NCI-H510A (cell line): ENCODE measurements around the gene DAPK1.
"Not testable (repeated sequence)": the region's sequence is repeated elsewhere in the genome, so short reads cannot be mapped to it uniquely, and the experiment has no call there.

Experiments
- DNase-seq: peaks from one replicate; lab custom pipeline; 2025; lab: John Stamatoyannopoulos, UW

Gene DAPK1

GRCh38 chr9:87543251-87543650, 45.6 kb downstream of the DAPK1 start:
- DNase-seq: no peak

DNA sequence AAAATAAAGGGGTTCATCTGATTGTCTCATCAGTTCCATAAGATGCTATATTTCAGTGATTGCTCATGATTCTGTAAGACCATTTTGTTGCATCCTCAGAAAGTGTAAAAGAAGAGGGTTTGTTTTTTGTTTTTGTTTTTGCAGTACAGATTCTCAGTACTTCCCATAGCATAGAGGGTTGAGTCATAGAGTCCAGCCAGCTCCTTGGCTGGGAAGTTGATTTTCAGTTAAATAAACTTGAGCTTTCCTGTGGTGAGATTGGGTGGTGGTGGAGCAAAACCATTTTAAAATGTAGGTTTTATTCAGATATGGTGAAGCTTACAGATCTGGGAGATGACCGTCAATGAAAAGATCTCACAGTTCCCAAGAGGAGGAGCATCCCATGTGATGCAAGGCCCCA, 48.2 kb downstream of the DAPK1 start:
- no peak for DNase-seq

GRCh38 chr9:87546704-87547103, 49.0 kb downstream of the DAPK1 start:
- no peak for DNase-seq

GRCh38 chr9:87547671-87548081, 50.0 kb downstream of the DAPK1 start:
- DNase-seq: no peak

DNA sequence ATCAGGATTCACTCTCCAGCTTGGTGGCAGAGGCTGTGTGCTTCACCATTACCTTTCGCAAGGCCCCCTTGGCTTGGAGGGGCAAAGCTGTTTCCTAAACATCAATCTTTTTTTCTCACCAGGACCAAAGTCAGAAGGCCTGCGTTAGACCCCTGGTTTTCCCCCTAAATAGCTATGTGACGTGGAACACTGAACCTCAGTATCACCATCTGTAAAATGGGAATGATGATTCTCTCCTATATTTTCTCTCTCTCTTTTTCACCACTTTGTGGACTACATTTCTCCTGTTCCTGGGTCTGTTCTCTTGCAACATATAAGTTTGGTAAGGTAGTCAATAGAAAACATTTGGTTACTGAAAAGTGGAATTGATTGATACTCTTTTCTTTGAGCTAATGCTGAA, 50.5 kb downstream of the DAPK1 start:
- no peak for DNase-seq

- DNase-seq: not testable (repeated sequence)
Observed at GRCh38 chr9:87549088-87549487, 51.4 kb downstream of the DAPK1 start.

- DNase-seq: no peak
Observed at GRCh38 chr9:87549791-87550190, 52.1 kb downstream of the DAPK1 start.

DNA sequence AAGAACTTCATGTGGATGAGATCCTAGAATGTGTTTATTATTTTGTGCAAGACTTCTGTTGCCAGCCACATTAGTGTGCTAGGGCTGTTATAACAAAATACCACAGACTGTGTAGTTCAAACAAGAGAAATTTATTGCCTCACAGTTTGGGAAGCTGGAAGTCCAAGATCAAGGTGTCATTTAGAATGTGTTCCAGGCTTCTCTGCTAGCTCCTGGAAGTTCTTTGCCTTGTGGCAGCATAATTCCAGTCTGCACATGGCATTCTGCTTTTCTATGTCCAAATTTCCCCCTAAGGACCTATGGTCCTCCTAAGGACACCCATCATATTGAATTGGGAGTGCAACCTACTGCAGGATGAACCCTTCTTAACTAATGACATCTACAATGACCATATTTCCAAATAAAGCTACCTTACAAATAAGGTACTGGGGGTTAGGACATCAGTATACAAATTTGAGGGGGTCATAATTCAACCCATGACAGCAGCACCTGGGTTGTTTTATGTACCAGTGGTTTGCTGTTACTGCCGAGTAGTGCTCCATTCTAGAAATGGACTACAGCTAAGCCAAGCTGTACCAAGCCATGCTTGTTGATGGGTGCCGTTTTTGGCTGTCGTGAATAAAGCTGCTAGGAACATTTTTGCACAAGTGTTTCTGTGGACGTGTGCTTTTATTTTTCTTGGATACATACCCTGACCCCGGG, 52.7 kb downstream of the DAPK1 start:
- no peak for DNase-seq

DNA sequence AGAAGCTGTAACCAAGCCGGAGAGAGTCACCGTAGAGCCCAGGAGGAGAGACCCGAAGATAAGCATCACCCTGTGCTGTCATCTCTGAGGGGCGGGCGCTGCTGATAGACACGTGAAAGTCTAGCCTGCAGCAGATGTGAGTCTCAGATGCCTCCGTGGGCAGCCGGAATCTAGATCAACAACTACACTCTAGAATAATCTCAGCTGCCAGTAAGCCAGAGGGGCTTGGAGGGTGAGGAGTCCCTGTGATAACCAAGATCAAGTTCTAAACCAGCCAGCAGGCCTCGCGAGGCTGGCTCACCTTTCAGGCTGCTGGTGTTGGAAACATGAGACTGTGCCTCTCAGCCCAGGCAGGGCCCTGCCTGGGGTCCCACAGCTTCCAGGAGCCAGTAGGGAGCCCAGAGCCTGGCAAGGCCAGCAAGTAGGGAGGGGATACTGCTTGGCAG, 54.1 kb downstream of the DAPK1 start:
- DNase-seq: no peak

- DNase-seq: no peak
Observed at GRCh38 chr9:87554171-87554910, 56.7 kb downstream of the DAPK1 start.

- no peak for DNase-seq
Observed at GRCh38 chr9:87554976-87555375, 57.3 kb downstream of the DAPK1 start.

- DNase-seq: no peak
Observed at GRCh38 chr9:87556039-87556438, 58.4 kb downstream of the DAPK1 start.

GRCh38 chr9:87556821-87557220, 59.2 kb downstream of the DAPK1 start:
- DNase-seq: no peak

GRCh38 chr9:87557996-87558395, 60.3 kb downstream of the DAPK1 start:
- DNase-seq: no peak

DNA sequence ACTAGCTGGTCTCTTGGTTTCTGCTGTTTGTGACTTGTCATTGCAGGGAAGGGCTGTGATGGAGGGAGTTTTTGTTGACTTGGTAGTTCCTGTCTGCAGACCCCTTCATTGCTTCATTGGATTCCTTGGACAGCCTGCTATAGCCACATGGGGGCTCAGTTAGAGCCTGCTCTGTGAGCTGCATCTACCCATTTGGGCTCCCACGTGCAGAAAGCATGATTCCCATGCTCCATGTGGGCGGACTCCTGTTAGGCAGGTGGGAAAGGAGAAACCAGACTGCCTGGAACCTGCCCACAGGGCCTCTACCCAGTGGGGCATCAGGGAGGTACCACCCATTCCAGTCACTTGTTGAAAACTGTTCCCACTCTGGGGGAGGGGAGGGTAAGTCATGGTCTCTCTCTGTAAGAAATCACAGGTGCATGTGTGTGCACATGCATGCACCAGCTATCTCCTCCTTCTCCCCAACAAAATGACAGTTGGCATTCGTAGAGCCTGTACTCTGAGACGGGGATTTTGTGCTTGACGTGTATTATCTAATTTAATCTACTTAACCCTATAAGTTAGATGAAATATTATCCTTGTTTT, 61.0 kb downstream of the DAPK1 start:
- no peak for DNase-seq

- DNase-seq: no peak
Observed at GRCh38 chr9:87562062-87562461, 64.4 kb downstream of the DAPK1 start.

- no peak for DNase-seq
Observed at GRCh38 chr9:87562530-87563170, 65.0 kb downstream of the DAPK1 start.

- no peak for DNase-seq
Observed at GRCh38 chr9:87564111-87564510, 66.4 kb downstream of the DAPK1 start.

- DNase-seq: no peak
Observed at GRCh38 chr9:87564791-87565241, 67.1 kb downstream of the DAPK1 start.

- no peak for DNase-seq
Observed at GRCh38 chr9:87567001-87567400, 69.3 kb downstream of the DAPK1 start.

DNA sequence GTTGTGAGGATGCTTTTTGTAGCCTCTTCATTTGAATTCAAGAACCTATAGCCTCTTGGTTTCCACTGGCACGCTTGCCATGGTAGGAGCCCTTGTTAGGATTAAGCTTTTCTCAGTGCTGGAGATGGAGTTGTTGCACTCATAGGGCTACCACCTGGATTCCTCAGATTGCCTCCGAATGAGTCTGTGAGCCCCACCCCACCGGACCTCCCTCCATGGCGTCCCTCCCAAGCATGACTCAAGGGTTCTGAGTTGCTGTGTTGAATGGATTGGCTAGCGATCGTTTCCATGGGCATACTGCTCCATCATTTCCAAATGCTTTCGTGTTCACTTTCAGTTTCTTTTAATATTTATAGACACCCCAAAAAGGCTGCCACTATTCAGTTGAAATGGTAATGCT, 69.9 kb downstream of the DAPK1 start:
- no peak for DNase-seq

- no peak for DNase-seq
Observed at GRCh38 chr9:87567983-87568382, 70.3 kb downstream of the DAPK1 start.

DNA sequence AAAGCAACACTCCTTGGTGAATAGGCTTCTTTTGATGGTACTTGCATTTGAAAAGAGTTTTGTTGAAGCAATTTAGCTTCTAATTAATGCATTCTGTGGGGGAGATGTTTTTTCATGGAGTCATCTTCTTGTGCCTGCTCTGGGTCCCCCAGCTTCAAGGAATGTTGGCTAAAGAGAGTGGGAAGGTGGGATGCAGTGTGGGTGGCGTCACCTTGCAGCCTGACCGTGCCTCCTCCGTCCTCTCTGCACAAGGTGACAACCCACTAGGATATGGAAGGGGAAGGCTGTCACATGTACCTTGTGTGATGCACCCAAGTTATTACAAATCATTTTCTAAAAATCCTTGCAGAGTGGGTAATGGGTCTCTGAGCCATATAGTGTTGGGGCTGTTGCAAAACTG, 70.7 kb downstream of the DAPK1 start:
- no peak for DNase-seq
